Omental fat pad (tissue), 4 donors: ENCODE data around the gene KBTBD3. TPM values are rescaled to one million over a fixed set of nuclear protein-coding genes. Genes with fewer than 3 reads are reported as not detected.
"Not testable (repeated sequence)": the region's sequence is repeated elsewhere in the genome, so short reads cannot be mapped to it uniquely, and the experiment has no call there.

Experiments
- ATAC-seq: fragments of 150-250 bp; one replicate; pipeline ENCODE4 v1.9.1; 2016; ENCODE audit warnings: mild to moderate bottlenecking, moderate library complexity; ENCODE audit not compliant: low FRiP score
- DNase-seq: peaks from one replicate; pipeline ENCODE4 v3.0.0-alpha.2; 2019; ENCODE audit warnings: low spot score
- total RNA-seq, 4 donors: library from RNA; depleted of rRNA; stranded (reverse); fragments of >200 nt; gene quantifications; one replicate each; pipeline ENCODE4 v1.1.0, GENCODE V29; 2016
- TF ChIP-seq, protein P1 (sequence below), 3 donors: fragments of 450-650 bp; IDR thresholded peaks; one replicate each; pipeline ENCODE4 v1.5.1; 2016 to 2017; ENCODE audit warnings: antibody characterized with exemption in 3 of 3, mild to moderate bottlenecking in 3 of 3, moderate library complexity in 2 of 3

The KBTBD3 gene
- total RNA-seq, 4 donors from 2014 or later = 2.5 to 12.0 (median 4.4) TPM

GRCh38 chr11:106061249-106061784, 15.8 kb downstream of the KBTBD3 start:
- no peak for ATAC-seq
- no peak for DNase-seq
- TF ChIP-seq, protein P1, sequence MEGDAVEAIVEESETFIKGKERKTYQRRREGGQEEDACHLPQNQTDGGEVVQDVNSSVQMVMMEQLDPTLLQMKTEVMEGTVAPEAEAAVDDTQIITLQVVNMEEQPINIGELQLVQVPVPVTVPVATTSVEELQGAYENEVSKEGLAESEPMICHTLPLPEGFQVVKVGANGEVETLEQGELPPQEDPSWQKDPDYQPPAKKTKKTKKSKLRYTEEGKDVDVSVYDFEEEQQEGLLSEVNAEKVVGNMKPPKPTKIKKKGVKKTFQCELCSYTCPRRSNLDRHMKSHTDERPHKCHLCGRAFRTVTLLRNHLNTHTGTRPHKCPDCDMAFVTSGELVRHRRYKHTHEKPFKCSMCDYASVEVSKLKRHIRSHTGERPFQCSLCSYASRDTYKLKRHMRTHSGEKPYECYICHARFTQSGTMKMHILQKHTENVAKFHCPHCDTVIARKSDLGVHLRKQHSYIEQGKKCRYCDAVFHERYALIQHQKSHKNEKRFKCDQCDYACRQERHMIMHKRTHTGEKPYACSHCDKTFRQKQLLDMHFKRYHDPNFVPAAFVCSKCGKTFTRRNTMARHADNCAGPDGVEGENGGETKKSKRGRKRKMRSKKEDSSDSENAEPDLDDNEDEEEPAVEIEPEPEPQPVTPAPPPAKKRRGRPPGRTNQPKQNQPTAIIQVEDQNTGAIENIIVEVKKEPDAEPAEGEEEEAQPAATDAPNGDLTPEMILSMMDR (IDR thresholded peaks at IDR 0.05) = no peak

DNA sequence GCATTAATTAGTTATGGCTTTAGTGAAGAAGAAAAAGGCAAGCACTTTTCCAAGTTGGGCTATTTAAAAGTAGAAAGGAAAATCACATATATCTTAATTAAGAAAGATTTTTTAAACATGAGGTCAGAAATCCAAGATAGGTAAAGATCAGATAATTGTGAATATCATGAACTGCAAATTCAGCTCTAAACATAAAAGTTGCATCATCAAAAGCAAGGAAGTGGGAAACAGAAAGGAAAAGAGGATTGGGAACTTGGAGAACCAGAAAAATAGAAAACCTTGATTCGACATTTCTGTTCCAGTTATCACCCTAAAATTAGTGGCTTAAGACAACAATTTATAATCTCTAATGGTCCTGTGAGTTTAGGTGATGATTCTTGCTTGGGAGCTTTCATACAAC, 17.5 kb downstream of the KBTBD3 start:
- TF ChIP-seq, protein P1 (IDR thresholded peaks at IDR 0.05) = no peak
- DNase-seq = no peak
- no peak for ATAC-seq

DNA sequence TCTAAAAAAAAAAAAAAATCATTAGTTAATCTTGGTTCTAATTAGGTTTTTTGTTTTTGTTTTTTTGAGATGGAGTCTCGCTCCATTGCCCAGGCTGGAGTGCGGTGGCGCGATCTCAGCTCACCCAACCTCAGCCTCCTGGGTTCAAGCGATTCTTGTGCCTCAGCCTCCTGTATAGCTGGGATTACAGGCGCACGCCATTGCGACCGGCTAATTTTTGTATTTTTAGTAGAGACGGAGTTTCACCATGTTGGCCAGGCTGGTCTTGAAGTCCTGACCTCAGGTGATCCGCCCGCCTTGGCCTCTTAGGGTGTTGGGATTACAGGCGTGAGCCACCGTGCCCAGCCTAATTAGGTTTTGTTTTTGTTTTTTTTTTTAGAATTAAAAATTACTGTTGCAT, 18.8 kb downstream of the KBTBD3 start:
- not testable (repeated sequence) for ATAC-seq

DNA sequence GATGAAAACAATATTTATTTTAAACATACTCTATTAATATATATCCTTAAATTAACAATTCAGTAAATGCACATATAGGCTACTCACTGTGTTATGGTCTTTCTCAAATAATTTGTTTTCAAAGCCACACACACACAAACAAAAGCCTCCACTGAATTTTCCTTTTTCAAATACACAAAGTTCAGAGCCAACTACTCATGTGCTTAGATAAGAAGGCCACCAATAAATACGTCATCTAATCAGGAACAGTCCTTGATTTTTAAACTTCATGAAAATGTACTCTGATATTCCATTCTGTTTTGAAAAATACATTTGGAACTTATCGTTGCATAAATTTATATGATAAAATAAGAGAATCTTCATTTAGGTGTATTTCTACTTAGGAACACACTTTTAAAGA, 26.0 kb downstream of the KBTBD3 start:
- ATAC-seq (no peak), DNase-seq (no peak)
- TF ChIP-seq, protein P1 (IDR thresholded peaks at IDR 0.05) = no peak

More for the DNA sequence above, 18.8 kb downstream of the KBTBD3 start:
- DNase-seq = not testable (repeated sequence)

DNA sequence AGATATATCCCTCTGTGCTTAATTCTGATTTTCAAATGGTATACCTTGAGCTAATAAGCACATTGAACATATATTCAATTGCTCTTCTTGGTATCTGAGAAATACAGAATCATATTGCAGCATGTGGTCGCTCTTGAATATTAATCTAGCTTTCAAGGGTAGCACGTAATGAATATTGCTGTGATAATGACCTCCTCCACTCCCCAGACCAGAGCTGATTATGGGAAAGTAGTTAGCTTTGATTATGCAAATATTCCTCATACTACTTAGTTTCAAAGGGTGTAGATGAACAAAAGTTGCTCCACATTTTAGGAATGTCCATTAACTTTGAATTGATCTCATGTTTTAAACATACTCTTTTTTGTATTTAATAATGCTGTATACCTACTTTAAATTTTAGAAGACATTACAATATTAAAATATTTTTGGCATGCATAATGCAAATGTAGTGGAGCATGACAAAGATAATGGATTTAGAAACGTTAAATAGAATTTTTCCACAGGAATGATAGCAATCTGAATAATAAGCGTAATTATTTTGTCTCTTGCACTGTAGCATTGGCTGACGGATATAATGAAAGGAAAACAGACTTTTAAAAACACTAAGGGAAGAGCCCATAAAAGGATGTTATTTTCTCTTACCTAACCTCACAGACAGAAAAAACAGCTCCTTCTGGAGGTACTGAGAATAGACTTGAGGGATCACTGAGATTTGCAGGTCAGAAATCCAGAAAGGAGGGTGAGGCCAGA, 27.2 kb downstream of the KBTBD3 start:
- TF ChIP-seq, protein P1 (IDR thresholded peaks at IDR 0.05) = no peak
- ATAC-seq (no peak), DNase-seq (no peak)

DNA sequence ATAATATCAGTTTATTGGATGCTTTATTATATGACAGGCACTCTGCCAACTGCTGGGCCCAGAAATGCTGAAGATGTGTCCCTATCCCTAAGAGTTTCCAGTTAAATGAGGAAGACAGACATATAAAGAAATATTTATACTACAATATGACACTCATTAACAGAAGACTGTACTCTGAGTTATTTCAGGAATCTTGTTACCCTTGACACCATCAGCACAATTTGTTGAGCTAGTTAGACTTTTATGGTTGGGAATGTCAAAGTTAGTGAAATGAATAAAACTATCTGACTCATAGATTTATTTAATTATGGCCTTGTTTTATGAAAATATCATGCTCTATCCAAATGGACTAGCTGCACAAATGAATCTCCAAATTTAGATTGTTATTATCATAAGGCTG, 29.5 kb downstream of the KBTBD3 start:
- no peak for ATAC-seq
- DNase-seq = no peak
- TF ChIP-seq, protein P1 (IDR thresholded peaks at IDR 0.05) = no peak

- no peak for DNase-seq
- no peak for ATAC-seq
- TF ChIP-seq, protein P1 (IDR thresholded peaks at IDR 0.05) = no peak
Observed at GRCh38 chr11:106043540-106043939, 33.6 kb downstream of the KBTBD3 start.
